CD4-positive, alpha-beta T cell treated with Interferon gamma for 1 hour (primary cell): ENCODE data around the gene ROBO4.
A peak's percentile ranks its signal among the peaks of the same experiment; 100 is the strongest.

Experiments
- DNase-seq: peaks from one replicate; pipeline ENCODE4 v3.0.0-alpha.2; 2020

Gene ROBO4

GRCh38 chr11:124897674-124898262, at the start of gene ROBO4:
Gene ROBO4 (minus strand): TSS chr11:124897865. CDS start chr11:124897795, 70 bp downstream.
- no peak for DNase-seq

GRCh38 chr11:124946735-124947141, 49.1 kb upstream of the ROBO4 start:
- no peak for DNase-seq

- no peak for DNase-seq
These were observed 48.2 kb upstream of the ROBO4 start for GRCh38 chr11:124945826-124946225.

- DNase-seq = no peak
These were observed 46.9 kb upstream of the ROBO4 start for GRCh38 chr11:124944565-124944964.

- no peak for DNase-seq
These were observed 46.1 kb upstream of the ROBO4 start for GRCh38 chr11:124943741-124944140.

GRCh38 chr11:124943254-124943616, 45.6 kb upstream of the ROBO4 start:
- no peak for DNase-seq

- DNase-seq = no peak
These were observed 45.0 kb upstream of the ROBO4 start for GRCh38 chr11:124942466-124943253.

GRCh38 chr11:124941703-124942102, 44.0 kb upstream of the ROBO4 start:
- no peak for DNase-seq

- DNase-seq = no peak
These were observed 41.3 kb upstream of the ROBO4 start for GRCh38 chr11:124938970-124939369.

- DNase-seq = no peak
These were observed 40.6 kb upstream of the ROBO4 start for GRCh38 chr11:124938206-124938765.

GRCh38 chr11:124937336-124937935, 39.8 kb upstream of the ROBO4 start:
- DNase-seq = no peak

- DNase-seq = no peak
These were observed 38.2 kb upstream of the ROBO4 start, which contains the start of gene HEPACAM for GRCh38 chr11:124935548-124936514. Gene HEPACAM (minus strand): TSS chr11:124936047. CDS start chr11:124936006, 41 bp downstream.

GRCh38 chr11:124934862-124935547, 37.3 kb upstream of the ROBO4 start:
- no peak for DNase-seq

GRCh38 chr11:124930799-124931198, 33.1 kb upstream of the ROBO4 start:
- no peak for DNase-seq

GRCh38 chr11:124928942-124929665, 31.4 kb upstream of the ROBO4 start:
- no peak for DNase-seq

GRCh38 chr11:124923296-124923695, 25.6 kb upstream of the ROBO4 start:
- DNase-seq = no peak

GRCh38 chr11:124922831-124923230, 25.2 kb upstream of the ROBO4 start:
- no peak for DNase-seq

GRCh38 chr11:124920870-124921609, 23.4 kb upstream of the ROBO4 start:
- peak; percentile 84 for DNase-seq

GRCh38 chr11:124920356-124920755, 22.7 kb upstream of the ROBO4 start:
- no peak for DNase-seq

GRCh38 chr11:124919898-124920297, 22.2 kb upstream of the ROBO4 start:
- no peak for DNase-seq
